AG09319 (cell line): ENCODE results near the gene INSIG1.

ENCODE experiments used
- DNase-seq: peaks from one replicate; pipeline ENCODE4 v3.0.0-alpha.2; 2010; ENCODE audit warnings: low read depth; ENCODE audit errors: extremely low read depth
- TF ChIP-seq, protein P1 (sequence below): IDR thresholded peaks from 2 replicates; pipeline ENCODE4 v1.5.1; 2011; ENCODE audit warnings: low read depth, mild to moderate bottlenecking, inconsistent platforms, low read length, moderate library complexity

INSIG1 gene

DNA sequence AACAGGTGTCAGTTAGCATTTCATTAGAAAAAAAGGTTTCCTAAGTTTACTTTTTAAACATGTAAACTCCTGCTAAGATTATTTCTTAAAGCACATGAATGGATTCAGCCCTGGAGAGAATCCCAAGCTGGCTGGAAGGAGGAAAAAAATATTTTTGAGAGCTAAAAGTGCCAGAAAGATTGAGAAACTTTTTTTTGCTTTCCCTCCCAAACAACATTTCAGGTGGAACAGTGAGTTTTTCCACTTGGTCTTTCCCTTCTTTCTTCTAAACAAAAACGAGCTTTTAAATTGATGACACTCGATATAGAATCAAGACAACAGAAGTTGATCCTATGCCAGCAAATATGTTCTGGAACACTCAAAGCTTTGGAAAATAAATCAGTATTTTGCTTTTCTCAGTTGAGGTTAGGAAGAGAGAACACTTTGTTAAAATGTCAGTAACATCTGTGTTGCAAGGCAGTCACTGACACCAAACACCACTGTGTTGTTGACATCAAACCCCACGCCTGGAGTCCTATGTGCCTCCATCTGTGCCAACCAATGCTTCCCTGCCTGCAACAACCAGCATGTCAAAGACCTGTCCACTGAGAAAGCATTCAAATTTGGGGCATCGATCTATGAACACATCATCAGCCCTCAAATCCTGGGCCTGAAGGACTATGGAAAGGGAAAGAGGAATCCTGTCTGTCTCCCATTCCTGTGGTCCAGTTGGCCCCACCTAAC lies 22.9 kb upstream of the INSIG1 start:
- DNase-seq, result no peak
- TF ChIP-seq, protein P1, sequence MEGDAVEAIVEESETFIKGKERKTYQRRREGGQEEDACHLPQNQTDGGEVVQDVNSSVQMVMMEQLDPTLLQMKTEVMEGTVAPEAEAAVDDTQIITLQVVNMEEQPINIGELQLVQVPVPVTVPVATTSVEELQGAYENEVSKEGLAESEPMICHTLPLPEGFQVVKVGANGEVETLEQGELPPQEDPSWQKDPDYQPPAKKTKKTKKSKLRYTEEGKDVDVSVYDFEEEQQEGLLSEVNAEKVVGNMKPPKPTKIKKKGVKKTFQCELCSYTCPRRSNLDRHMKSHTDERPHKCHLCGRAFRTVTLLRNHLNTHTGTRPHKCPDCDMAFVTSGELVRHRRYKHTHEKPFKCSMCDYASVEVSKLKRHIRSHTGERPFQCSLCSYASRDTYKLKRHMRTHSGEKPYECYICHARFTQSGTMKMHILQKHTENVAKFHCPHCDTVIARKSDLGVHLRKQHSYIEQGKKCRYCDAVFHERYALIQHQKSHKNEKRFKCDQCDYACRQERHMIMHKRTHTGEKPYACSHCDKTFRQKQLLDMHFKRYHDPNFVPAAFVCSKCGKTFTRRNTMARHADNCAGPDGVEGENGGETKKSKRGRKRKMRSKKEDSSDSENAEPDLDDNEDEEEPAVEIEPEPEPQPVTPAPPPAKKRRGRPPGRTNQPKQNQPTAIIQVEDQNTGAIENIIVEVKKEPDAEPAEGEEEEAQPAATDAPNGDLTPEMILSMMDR, result no peak

DNA sequence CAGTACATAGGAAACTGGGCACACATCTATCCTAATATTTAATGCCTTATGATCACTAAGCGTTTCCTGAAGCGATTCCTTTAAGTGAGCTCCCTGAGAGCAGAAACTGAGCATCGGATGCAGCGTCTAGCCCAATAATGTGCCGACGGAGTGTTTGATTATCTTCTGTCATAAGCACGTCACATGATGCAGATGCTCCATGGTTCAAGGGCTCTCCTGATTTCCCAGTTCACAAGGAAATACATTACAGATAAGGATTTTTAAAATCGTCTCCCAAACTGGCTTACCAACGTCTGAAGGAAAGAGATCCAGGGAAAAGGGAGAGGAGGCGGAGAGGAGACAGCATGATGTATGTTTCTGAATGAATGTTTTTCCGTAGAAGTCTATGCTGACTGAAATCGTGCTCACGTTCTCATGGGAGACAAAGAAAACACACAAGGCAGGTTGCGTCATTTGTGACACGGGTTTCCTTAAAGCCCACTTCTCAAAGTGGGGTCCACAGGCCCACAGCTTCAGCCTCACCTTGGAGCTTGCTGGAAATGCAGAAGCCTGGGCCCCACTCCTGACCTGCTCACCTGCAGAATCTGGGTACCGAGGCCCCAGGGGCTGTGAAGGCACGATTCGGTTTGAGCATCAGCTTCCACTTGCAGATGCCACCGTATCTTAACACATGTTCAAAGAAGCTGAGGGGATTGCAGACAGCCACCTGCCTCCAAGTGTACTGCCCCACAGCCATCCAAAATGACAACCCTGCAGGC lies 21.5 kb upstream of the INSIG1 start:
- DNase-seq, result no peak
- TF ChIP-seq, protein P1, result no peak

DNA sequence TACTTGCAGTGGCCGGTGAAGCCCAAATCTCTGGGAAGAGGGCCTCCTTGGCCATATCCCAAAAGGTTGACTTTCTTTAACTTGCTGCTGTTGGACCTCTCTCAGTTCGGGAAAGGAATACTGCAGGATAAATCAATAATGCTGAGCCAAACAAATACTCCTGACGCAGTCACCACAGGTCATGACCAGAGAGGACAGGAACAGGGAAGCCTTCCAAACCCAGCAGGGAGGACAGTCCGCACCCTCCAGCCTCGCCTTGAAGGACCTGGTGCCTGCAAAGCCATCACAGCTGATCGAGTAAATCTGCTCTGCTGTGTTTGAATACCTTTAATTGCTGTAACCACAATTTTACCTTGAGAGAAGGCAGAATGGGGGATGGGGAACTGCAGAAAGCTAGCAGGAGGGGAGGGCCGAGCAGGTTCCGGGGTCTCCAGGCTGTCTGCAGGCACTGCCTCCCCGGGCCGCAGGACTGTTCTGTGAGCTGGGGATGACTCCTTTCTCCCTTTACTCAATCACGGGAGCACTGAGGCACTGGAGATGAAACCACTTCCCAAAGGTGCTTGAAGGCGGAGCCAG lies 20.8 kb upstream of the INSIG1 start:
- DNase-seq, result no peak
- TF ChIP-seq, protein P1, result no peak

DNA sequence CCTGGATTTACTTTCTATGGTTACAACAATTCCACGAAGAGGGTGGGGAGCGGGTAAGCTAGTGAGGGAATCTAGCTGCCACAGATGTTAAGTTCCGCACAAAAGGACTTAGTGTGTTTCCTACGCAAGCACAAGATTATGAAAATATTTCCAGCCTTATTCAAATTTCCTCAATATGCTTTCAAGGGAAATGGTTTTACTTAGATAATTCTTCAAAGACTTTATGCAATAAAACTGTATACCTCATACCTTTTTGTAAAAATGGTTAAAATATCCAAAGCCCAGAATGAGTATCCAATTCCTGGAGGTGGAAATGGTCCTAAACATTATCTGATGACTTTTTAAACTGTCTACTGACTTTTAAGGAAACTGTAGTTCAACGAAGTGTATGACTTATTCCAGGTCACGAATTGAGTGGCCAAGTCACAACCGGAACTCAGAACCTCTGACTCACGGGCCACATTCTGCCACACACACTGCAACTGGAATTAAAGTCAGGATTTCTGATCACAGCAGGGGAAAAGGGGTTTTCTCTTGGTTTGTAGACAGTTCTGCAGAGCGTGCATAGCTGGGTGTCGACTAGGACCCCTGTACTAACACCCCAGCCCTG lies 20.2 kb upstream of the INSIG1 start:
- no peak for DNase-seq
- TF ChIP-seq, protein P1, result no peak

DNA sequence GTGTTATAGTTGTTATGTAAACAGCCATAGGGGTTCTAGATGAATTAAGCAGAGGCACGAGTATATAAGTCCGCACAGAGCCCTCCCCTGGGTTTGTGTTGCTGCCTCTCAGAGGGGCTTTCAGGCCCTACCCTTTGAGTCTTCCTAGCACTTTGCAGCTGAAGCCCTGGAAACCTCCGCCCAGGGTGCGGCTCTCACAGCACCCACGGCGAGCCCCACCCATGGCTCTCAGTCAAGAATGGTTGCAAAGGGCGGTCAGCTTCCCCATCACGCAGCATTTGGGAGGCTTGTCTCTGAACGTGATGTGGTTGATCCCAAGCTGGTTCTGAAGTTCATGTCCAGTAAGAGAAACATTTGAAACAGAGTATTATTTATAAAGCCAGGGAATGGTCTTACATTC lies 18.8 kb upstream of the INSIG1 start:
- no peak for DNase-seq
- TF ChIP-seq, protein P1, result no peak

DNA sequence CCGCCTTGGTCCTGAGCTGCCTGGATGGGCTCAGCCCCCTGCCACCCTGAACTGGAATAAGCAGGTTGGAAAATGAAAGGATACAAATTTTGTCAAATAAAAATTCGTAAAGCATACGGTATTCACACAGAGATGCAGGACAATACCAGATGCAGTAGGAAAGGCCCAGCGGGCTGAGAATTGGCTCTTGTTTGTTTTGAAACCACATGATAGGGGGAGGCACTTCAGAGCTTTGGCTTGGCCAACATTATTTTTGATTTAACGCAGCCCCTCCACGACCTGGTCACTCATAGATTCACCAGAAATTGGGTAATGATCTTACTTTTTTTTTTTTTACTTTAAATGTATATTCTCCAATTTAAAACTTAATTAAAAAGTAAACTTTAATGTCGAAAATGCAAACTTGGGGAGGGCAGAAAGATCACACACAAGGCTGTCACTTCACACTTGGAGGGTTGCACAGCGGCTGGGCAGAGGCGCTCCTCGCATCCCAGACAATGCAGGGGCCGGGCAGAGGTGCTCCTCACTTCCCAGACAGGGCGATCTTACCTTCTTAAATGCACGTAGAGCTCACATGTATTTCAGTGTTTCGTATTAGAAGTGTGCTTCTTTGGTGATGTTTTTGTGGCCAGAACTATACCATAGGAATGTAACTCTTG lies 17.8 kb upstream of the INSIG1 start:
- TF ChIP-seq, protein P1, result no peak
- DNase-seq, result no peak
